HG03025 (cell line): Measurements from ENCODE around the gene MYO15B.

Experiments used
- ATAC-seq: cut with Tn5 transposase; IDR thresholded peaks from one replicate; pipeline ENCODE4 v1.9.1; 2021; ENCODE audit warnings: mild to moderate bottlenecking, moderate library complexity; ENCODE audit not compliant: unreplicated experiment, low FRiP score

MYO15B gene

GRCh38 chr17:75650874-75651273 is 63.3 kb downstream of the MYO15B start:
- ATAC-seq, result no peak

GRCh38 chr17:75652341-75652740 is 64.7 kb downstream of the MYO15B start:
- ATAC-seq, result no peak

GRCh38 chr17:75652934-75653549 is 65.4 kb downstream of the MYO15B start:
- no peak for ATAC-seq

- ATAC-seq, result no peak
Measured at GRCh38 chr17:75654176-75654575, 66.6 kb downstream of the MYO15B start.

GRCh38 chr17:75658237-75658636 is 70.6 kb downstream of the MYO15B start:
- no peak for ATAC-seq

GRCh38 chr17:75661531-75661930 is 73.9 kb downstream of the MYO15B start:
- ATAC-seq, result no peak

- no peak for ATAC-seq
Measured at GRCh38 chr17:75662511-75662910, 74.9 kb downstream of the MYO15B start.

GRCh38 chr17:75664099-75664549 is 76.5 kb downstream of the MYO15B start:
- ATAC-seq, result peak; percentile 49

- no peak for ATAC-seq
Measured at GRCh38 chr17:75665981-75666380, 78.4 kb downstream of the MYO15B start.

GRCh38 chr17:75666959-75667790 is 79.6 kb downstream of the MYO15B start, which contains the start of the genes RECQL5 and SAP30BP:
RECQL5 (minus strand) TSS chr17:75667154; CDS start chr17:75666557, 597 bp downstream.
SAP30BP (plus strand) TSS chr17:75667338; CDS start chr17:75667373, 35 bp downstream.
- peak; percentile 61 for ATAC-seq

GRCh38 chr17:75667825-75668224 is 80.2 kb downstream of the MYO15B start:
- no peak for ATAC-seq

- no peak for ATAC-seq
Measured at GRCh38 chr17:75668489-75668888, 80.9 kb downstream of the MYO15B start.

GRCh38 chr17:75670868-75671267 is 83.3 kb downstream of the MYO15B start:
- ATAC-seq, result no peak

GRCh38 chr17:75672011-75672410 is 84.4 kb downstream of the MYO15B start:
- no peak for ATAC-seq

GRCh38 chr17:75673487-75673886 is 85.9 kb downstream of the MYO15B start:
- no peak for ATAC-seq
